Left ventricle myocardium inferior (tissue), 1 donor: ENCODE results near the gene PPM1H. TPM values are rescaled to one million over a fixed set of nuclear protein-coding genes. Genes with fewer than 3 reads are reported as not detected.

ENCODE experiments used
- DNase-seq: peaks from one replicate; pipeline ENCODE4 v3.0.0-alpha.2; 2020
- H3K27ac ChIP-seq: fragments of 200-600 bp; replicated peaks from 2 replicates; pipeline ENCODE4 v1.8.0; 2021
- H3K27me3 ChIP-seq: fragments of 200-600 bp; 2 replicates; pipeline ENCODE4 v1.8.0; 2021; ENCODE audit warnings: low read depth
- H3K36me3 ChIP-seq: fragments of 200-600 bp; 2 replicates; pipeline ENCODE4 v1.8.0; 2021
- H3K4me1 ChIP-seq: fragments of 200-600 bp; 2 replicates; pipeline ENCODE4 v1.8.0; 2021
- H3K4me3 ChIP-seq: fragments of 200-600 bp; 2 replicates; pipeline ENCODE4 v1.8.0; 2021; ENCODE audit warnings: mild to moderate bottlenecking, moderate library complexity
- H3K9me3 ChIP-seq: fragments of 200-600 bp; replicated peaks from 2 replicates; pipeline ENCODE4 v1.8.0; 2021
- CTCF ChIP-seq: fragments of 200-600 bp; IDR thresholded peaks from 2 replicates; pipeline ENCODE4 v1.8.0; 2021; ENCODE audit warnings: antibody characterized with exemption, mild to moderate bottlenecking, borderline replicate concordance
- intact Hi-C: fragments of 100-400 bp; cut with micrococcal nuclease; formaldehyde crosslinking; loops from one replicate; pipeline ENCODE4 v1.11.0; 2022
- total RNA-seq: library from RNA; stranded (reverse); fragmentation: NEBNext Ultra II Directional; extraction: Animal tissue kit (Norgen Biotek cat#: 25700); gene quantifications from one replicate; pipeline ENCODE4 v1.2.1, GENCODE V29; 2021
- donor health status: DM: no; HTN: yes; CAD: no; lungs with severe emphysema.

PPM1H gene
- total RNA-seq, 1 donor from 2014 or later: 6.0 TPM

- peaks cover 8% of the 10 kb centered on the region for H3K9me3 ChIP-seq
- intact Hi-C loops: no loop called here
- H3K4me3 ChIP-seq: no peak overlapping the region
- H3K27me3 ChIP-seq: no peaks in the 10 kb centered on the region
- H3K27ac ChIP-seq: no peak overlapping the region
- DNase-seq: no peak
- peaks cover 8% of the 10 kb centered on the region for H3K4me1 ChIP-seq
- peaks cover 11% of the 10 kb centered on the region for H3K36me3 ChIP-seq
- TF ChIP-seq CTCF: no peak
Observed at GRCh38 chr12:62679608-62680007, 255.3 kb downstream of the PPM1H start.

- no peak overlapping the region for H3K4me3 ChIP-seq
- DNase-seq: no peak
Observed at GRCh38 chr12:62677355-62677754, 257.6 kb downstream of the PPM1H start.

GRCh38 chr12:62676521-62677307, 258.2 kb downstream of the PPM1H start:
- intact Hi-C loops: no loop called here
- no peak for DNase-seq
- Histone ChIP-seq H3K4me1 (no peaks in the 10 kb centered on the region), H3K36me3 (peaks cover 20% of the 10 kb centered on the region), H3K9me3 (peaks cover 8% of the 10 kb centered on the region), H3K27me3 (no peaks in the 10 kb centered on the region), H3K4me3 (no peak overlapping the region), H3K27ac (no peak overlapping the region)
- no peak for TF ChIP-seq CTCF

More at GRCh38 chr12:62677355-62677754, 257.6 kb downstream of the PPM1H start:
- Histone ChIP-seq H3K4me1 (peaks cover 5% of the 10 kb centered on the region), H3K9me3 (peaks cover 8% of the 10 kb centered on the region), H3K36me3 (peaks cover 15% of the 10 kb centered on the region), H3K27ac (no peak overlapping the region), H3K27me3 (no peaks in the 10 kb centered on the region)
- no peak for TF ChIP-seq CTCF
- intact Hi-C loops: no loop called here

- intact Hi-C loops: no loop called here
- Histone ChIP-seq H3K4me3 (no peak overlapping the region), H3K9me3 (peaks cover 8% of the 10 kb centered on the region), H3K27ac (no peak overlapping the region), H3K27me3 (no peaks in the 10 kb centered on the region), H3K36me3 (peaks cover 24% of the 10 kb centered on the region), H3K4me1 (no peaks in the 10 kb centered on the region)
- DNase-seq: no peak
- TF ChIP-seq CTCF: no peak
Observed at GRCh38 chr12:62673028-62673815, 261.7 kb downstream of the PPM1H start.

- H3K27me3 ChIP-seq: no peaks in the 10 kb centered on the region
- no peak overlapping the region for H3K4me3 ChIP-seq
- H3K27ac ChIP-seq: no peak overlapping the region
- no peak for DNase-seq
- no peaks in the 10 kb centered on the region for H3K9me3 ChIP-seq
- H3K4me1 ChIP-seq: no peaks in the 10 kb centered on the region
- H3K36me3 ChIP-seq: peaks cover 23% of the 10 kb centered on the region
- no peak for TF ChIP-seq CTCF
- intact Hi-C loops: no loop called here
Observed at GRCh38 chr12:62670986-62671720, 263.8 kb downstream of the PPM1H start.
